Hepatic stellate cell (primary cell): ENCODE data around the gene HGFAC.

Experiments
- DNase-seq: peaks from one replicate; pipeline ENCODE4 v3.0.0; 2011; ENCODE audit warnings: low spot score

HGFAC gene

DNA sequence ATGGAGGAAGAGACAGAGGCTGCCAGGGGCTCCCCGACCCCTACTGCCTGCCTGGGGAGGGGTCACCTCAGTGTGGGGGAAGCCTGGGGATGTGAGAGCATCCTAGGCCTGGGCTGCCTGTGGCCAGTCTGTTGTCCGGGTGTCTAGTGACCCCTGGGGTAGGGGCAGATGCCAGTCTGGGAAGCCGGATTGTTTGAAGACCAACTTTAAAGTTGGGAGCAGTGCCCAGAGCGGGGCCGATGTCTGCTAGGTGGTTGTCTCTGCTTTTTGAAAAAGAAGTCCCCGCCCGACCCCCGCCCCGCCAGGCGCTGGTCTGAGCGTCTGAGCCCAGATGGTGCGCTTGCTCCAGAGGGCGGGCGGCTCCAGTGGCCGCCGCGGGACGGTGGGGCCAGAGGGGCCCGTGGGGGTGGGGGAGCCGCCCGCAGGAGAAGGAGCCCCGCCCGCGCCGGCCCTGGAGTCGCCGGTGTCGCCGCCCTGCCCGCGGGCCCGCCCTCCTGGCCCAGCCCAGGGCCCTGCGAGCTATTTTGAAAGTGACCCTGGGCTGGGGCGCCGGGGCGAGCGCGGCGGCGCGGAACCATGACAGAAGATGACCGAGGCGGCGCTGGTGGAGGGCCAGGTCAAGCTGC is 21.1 kb downstream of the HGFAC start, which contains the start of gene DOK7:
Gene DOK7, plus strand, starts transcription at position 517 of the 626 bp plus-strand sequence. Its CDS starts 70 bp downstream, at position 587.
- DNase-seq, result no peak

DNA sequence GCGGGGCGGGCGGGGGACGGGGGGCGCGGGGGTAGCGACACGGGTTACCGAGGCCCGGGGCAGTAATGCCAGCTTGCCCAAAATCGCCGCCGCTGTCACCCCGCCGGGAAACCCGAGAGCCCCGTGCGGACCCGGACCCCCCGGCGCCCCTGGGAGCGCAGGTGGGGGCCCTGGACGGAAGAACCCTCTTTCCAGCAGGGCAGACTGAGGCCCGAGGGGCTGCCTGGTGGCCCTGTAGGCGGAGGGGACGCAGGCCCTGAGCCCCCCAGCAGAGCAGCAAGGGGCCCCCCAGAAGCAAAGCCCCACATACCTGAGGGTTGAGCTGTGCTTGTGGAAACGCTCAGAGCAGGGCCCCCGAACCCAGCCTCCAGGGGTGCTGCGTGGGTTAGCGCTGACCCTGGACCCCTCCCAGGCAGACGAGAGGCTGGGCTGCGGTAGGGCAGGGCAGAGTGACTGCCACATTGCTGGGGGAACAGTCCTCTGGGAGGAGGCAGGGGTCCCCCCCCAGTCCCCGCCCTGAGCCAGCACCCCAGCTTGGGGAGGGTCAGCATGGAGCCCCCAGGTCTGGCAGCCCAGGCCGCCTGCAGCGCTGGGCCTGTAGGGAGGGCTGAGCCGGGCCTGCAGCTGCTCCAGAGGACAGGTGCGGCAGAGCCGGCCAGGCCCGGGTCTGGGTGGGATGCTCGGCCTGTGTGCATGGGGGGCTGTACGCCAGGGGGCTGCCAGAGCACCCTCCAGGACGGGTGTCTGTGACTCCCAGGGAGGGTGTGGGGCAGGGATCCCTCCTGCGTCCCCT is 22.0 kb downstream of the HGFAC start:
- DNase-seq, result no peak

DNA sequence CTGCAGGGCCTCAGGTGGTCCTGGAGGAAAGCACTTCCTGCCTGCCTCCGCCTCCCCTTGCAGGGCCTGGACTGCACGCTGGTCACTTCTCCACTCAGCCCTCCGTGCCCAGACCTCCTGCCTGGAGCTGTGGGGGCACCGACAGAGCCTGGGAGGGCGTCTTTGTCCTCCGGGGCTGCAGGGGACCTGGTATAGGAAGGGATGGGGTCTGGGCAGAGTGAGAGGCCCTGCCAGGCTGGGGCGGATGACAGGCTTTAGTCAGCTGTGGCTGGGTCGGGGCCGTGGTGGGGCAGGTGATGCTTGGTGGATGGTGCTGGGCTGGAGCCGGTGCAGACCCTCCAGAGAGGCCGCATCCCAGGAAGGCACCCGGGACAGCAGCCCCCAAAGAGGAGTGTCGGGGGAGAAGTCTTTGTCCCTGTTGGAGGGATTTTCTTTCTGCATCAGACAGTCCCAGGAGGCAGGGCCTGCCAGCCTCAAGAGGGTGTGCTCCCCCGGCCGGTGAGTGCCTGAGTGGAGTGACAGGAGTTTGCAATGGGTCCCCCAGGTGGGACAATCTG is 22.7 kb downstream of the HGFAC start:
- no peak for DNase-seq

DNA sequence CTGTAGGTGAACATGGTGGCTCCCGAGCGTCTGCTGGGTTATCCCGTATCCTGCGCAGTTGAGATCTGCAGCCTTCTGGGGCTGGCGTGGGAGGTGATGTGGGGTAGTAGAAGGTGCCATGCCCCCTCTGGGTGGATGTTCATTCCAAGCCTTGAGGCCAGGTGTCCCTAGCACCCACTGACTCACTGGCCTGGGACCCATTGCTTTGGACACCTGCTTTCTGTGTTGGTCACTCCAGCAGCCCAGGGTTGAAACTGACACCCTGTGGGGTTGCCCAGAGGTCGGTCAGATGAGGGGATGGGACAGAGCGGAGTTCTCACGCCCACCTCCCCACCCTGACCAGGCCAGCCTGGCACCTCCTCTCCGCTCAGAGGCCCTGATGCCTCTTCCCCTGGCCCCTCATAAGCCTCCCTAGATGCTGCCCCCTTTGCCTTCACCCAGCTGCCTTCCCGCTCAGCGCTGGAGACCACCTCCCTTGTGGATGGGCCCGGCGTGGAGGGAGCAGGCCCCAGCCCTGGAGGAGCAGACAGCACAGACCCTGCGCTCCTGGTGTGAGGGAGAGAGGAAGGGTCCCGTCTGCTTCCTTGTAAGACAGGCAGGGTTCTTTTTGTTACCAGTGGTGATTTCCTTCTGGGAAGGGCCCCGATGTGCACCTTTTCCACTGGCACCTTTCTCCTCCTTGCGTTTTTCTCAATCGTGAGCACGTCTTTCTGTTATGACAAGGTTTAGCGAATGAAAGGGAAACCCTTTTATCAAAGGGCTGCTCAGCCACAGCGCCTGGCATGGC is 23.3 kb downstream of the HGFAC start:
- no peak for DNase-seq

DNA sequence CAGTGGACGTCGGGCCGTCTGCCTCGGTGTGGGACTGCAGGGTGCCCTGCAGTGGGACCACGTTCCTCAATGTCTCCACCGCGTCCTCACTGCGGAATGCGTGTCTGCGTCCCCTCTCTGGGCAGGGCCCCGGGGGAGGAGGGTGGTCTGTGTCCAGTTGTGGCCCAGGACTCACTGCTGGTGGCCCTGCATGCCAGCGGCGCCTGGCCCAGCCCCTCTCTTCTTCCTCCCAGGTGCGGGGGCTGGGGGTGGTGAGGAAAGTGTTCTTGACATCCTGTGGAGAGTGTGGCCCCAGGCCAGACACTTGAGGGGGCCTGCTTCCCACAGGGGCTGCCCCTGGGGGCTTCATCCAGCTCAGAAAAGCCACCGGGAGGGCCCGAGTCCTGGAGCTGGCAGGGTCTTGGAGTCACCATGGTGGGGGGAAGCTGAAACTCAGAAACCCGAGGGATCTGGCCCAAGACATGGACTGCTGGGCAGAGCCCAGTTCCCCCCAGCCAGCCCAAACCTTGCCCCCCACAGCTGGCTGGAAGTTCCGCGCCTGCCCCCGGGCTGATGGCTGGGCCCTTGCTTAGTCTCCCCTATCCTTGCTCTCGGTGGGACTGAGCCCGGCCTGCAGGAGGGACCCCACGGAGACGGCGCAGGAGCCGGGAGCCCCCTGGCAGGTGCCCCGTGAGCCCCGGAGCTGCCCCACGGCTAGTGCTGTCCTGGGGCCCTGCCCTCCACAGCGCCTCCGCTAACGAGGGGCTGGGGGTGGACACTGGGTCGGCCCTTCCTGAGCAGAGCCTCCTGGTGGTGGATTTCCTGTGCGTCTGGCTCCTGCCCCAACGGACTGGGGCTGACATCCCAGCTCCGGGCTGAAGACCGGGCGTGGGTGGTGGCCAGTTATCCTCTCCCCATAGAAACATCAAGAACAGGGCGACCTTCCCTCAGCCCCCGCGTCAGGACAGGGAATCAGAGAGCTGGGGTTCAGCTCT is 24.2 kb downstream of the HGFAC start:
- no peak for DNase-seq

DNA sequence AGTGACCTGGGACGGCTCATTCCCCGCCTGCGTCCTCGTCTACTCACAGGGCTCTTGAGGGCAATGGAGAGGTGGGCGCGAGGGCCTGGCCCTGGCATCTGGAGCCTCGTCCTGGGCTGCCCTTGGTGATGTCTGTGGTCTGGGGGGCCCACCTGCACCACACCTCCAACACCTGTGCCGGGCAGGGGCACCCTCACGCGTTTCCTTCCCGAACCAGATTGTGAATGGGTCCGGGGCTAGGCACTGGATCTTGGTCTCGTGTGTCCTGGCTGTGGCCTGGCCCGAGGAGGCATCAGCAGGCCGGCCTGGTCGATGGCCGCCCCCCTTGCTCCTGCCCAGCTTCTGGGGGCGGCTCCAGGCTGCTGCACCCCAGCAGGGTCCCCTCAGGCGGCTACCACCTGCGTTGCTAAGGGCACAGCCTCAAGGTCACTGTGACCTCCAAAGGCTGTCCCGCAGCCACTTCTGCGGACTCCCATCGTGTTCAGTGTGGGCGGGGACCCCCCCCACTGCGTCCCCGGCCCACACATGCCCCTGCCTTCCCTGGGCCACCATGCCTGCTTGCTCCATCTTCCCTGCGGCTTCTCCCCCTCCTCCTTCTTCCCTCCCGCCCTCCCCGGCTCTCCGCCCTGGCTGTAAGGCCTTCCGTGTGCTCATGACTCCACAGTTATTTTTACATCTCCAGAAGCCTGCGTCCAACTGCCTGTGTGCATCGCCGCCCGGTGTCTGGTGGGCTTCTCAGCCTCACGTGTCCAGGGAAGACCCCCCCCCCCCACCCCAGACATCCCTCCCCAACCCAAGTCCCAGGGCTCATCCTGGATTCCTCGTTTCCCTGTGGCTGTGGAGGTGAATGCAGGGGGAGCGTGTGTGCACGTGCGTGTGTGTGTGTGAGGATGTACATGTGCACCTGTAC is 25.2 kb downstream of the HGFAC start:
- DNase-seq, result no peak

DNA sequence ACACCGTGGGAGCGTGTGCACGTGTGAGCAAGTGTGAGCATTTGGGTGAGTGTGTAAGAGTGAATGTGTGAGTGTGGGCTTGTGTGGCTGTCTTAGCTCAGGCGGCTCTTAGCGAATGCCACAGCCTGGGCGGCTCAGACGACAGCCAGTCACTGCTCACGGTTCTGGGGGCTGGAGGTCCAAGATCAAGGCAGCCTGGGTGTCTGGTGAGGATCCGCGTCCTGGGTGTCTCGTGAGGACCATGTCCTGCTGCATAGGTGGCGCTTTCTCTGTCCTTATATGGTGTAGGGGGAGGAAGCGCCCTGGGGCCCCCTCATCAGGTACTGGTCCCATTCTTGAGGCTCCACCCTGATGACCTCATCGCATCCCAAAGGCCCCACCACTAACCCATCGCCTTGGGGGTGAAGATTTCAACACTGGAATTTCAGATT is 25.8 kb downstream of the HGFAC start:
- DNase-seq, result no peak

DNA sequence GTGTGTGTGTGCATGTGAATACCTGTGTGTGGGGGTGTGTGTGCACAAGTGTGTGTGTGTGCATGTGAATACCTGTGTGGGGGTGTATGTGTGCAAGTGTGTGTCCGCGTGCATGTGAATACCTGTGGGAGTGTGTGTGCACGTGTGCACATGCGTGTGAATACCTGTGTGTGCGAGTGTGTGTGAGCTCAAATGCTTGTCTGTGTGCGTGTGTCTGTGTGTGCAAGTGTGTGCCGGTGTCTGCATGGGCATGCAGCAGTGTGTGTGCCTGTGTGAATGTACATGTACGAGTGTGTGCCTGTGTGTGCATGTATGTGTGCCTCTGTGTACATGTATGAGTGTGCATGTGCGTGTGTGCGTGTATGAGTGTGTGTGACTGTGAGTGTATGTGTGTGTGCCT is 26.4 kb downstream of the HGFAC start:
- no peak for DNase-seq

DNA sequence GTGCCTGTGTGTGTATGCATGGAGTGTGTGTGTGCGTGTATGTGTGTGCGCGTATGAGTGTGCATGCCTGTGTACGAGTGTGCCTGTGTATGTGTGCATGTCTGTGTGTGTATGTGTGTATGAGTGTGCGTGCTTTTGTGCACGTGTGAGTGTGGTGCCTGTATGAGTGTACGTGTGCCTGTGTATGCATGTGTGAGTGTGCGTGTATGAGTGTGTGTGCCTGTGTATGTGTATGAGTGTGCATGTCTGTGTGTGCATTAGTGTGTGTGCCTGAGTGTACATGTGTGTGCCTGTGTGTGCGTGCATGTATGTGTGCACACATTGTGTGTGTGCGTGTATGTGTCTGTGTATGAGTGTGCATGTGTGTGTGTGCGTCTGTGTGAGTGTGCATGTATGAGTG is 27.0 kb downstream of the HGFAC start:
- no peak for DNase-seq

DNA sequence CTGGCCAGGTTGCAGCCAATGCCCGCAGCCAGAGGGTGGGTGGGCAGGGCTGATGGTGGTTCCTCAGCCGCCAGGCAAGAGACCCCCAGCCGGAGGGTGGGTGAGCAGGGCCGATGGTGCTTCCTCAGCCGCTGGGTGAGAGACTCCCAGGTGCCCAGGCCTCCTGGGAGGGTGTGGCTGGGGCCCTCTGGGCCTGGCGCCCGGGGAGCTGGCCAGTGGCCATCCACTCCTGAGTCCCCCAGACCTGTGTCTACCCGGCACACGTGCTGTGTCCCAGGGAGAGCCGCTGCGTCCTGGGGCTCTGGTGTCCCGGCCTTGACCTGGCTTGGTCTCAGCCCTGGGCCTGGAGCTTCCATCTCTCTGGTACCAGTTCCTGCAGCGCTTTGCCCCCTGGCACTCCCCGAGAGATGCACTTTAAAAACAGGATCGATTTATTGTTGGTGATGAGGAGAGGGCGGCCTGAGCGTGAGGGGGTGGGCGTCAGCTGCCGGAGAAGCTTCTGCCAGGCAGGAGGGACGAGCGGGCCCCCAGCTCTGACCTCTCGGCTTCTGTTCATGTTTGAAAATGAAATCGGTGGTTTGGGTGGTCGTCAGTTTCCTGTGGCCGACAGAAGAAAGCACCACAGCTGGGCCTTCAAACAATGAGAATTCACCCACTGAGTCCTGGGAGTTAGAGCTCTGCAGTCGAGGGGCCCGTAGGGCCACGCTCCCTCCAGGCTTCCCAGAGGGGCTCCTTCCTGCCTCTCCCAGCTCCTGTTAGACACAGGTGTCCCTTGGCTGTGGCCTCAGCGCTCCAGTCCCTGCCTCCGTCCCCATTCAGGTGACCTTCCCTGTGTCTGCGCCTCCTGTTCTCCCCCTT is 27.8 kb downstream of the HGFAC start:
- DNase-seq, result no peak

DNA sequence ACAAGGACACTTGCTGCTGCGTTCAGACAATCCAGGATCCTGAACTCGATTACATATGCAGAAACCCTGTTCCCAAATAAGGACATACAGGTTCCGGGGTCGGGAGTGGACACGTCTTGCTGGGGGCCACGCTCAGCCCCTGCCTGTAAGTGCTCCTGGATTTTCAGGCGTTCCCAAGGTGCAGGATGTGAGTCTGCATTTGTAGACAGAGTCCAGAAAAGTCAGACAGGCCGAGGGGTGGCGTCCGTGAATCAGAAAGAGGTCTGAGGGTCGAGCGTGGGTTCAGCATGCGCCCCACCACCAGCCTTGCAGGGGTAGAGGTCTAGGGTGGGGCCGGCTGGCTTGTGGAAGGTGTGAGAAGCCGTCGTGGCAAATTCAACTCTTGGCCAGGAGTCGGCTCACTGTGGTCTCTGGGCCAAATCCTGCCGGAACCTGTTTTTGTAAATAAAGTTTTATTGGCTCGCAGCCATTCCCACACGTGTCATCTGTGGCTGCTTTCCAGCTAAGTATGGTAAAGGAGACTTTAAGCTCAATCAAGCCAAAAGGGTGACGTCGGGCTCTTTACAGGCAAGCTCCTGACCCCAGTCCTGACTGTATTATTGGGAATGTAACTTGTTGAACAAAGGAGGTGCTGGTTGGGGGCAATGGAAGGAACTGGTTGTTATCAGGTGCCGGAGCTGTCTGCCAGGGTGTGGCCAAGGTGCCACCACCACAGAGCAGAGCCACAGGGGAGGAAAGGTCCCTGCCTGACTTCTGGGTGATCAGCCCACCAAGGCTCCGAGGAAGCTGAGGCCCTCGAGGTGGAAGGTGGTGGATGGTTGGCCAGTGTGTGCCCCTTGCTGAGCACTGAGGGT is 28.7 kb downstream of the HGFAC start:
- DNase-seq, result no peak

DNA sequence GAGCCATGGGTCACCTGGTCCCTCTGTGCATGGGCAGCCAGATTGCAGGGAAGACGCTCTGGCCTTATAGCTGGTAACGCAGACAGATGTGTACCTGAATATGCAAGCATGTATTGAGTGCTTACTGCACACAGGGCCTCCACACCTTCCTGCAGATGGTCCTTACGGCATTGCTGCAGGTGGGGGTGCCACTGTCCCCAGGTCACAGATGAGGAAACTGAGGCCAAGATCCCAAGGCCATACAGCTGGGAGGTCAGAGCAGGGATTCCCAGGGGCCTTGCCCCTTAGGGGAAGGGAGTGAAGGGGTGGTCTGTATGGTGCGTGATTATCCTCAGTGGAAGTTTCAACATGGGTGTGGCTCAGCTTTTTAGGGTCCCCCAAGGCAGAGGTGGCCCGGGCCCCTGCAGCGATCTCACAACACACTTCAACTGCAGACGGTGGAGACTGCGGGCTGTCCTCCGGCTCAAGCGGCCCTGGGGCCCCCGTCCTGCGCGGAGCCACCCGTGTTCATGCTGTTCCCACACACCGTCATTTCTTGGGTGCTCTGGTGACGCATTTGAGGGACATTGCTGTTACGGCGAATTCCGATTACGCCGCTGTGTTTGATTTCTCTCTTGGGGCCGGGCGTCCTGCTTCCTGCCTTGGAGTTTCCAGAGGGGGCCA is 29.5 kb downstream of the HGFAC start:
- no peak for DNase-seq

DNA sequence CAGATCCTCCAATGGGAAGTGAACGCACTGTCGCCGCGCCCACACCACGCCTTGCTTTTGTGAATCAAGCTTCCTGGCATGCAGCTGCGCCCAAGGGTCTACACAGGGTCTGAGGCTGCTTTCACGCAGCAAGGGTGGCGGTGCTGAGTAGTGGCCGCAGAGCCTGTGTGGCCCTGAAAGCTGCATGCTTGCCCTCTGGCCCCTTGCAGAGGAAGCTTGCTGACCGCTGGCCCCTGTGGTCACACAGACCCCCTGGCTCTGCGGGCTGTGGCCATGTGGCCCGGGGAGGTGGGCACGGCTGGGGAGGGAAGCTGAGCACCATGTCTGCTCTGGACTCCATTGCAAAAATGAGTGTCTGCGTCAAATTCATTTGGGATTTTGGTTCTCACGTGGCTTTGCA is 30.1 kb downstream of the HGFAC start:
- no peak for DNase-seq

DNA sequence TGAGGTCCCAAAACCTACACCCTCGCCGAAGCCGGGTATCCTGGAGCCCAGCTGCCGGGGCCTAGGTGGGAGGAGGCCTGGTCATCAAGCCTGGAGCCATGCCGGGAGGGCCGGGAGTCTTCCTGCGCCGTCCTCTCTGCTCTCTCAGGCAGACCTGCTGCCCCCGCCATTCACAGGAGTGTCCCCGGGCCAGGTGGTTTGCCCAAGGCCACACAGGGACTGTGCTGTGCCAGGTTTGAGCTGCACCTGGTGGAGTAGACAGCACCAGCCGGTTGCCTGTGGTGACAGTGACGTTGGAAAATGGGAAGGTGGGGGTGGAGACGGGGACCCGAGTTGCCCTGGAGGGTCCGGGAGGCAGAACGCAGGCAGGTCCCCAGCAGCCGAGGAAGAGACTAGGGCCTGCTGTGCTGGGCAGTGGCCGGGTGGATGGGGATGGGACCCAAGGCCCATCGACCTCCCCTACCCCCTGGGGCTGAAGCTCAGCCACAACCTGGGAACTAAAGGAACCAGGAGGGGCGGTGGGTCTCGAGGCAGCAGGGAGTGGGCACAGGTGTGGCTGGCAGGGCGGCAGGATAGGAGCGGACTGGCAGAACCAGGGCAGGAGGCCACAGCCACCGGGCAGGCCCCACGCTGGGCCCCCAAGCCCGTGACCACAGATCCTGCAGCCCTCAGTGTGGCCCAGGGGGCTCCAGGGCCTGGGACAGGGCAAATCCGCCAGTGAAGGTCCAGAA is 30.8 kb downstream of the HGFAC start:
- DNase-seq, result no peak

DNA sequence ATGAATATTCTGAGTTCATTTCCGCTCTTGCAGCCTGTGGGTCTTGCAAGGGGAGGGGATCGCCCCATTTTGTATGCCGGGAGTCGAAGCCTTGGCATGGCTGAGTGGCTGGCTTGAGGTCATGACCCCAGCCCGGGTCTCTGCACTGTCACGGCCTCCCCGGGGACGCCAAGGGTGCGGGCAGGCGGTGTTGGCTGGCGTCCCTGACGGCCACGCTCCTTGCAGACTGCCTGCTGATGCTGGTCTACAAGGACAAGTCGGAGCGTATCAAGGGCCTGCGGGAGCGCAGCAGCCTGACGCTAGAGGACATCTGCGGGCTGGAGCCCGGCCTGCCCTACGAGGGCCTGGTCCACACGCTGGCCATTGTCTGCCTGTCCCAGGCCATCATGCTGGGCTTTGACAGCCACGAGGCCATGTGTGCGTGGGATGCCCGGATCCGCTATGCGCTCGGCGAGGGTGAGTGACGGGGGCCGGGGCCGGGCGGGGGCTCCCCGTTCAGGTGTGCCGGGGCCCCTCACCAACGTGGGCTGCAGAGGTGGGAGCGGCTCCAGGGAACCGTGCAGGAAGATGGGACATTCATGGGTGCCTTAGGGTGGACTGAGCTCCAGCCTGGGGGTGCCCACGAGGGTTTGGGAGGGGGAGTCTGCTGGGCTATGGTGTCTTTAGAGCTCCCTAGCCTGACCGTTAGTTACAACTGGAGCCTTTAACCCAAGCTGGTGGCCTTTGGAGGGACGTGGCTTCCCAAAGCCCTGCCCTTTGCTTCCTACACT is 31.6 kb downstream of the HGFAC start:
- no peak for DNase-seq
